ENCODE results near the gene HRH3.

Gene HRH3

GRCh38 chr20:62219101-62219991, 732 bp downstream of the HRH3 start:
- no peaks in the 10 kb centered on the region for H3K36me3 ChIP-seq (ENCODE audit: control insufficient read depth, low read length)
- H3F3A ChIP-seq (ENCODE audit: control insufficient read depth, insufficient read depth): no peaks in the 10 kb centered on the region
- no peak overlapping the region for H3K27ac ChIP-seq (ENCODE audit: low read depth, low read length)
- TF ChIP-seq EZH2phosphoT487 (IDR thresholded peaks at IDR 0.05; ENCODE audit: borderline replicate concordance, low read length) (no peak), CTCF (IDR thresholded peaks at IDR 0.05; ENCODE audit: low read depth, low read length, poor library complexity, severe bottlenecking) (no peak)
- no peaks in the 10 kb centered on the region for H3K9me2 ChIP-seq (replicated peaks; ENCODE audit: control insufficient read depth, low read length)
- peak overlapping the region; percentile 21; the same call in 1 of the 2 replicates for H3K4me3 ChIP-seq (ENCODE audit: low read length)
- peaks cover 13% of the 10 kb centered on the region; the same call in 1 of the 2 replicates for H4K20me1 ChIP-seq (ENCODE audit: control insufficient read depth, insufficient read depth, low read depth, low read length)
- H3K27me3 ChIP-seq (ENCODE audit: control insufficient read depth, low read length): peaks cover 42% of the 10 kb centered on the region
- H3K4me2 ChIP-seq (ENCODE audit: low read length): peak overlapping the region; percentile 47; the same call in 1 of the 2 replicates
- H3K4me1 ChIP-seq (ENCODE audit: control insufficient read depth, low read length): peaks cover 51% of the 10 kb centered on the region
- H3K79me2 ChIP-seq (ENCODE audit: control insufficient read depth, low read length): no peaks in the 10 kb centered on the region
- H3K9me3 ChIP-seq (ENCODE audit: control insufficient read depth, insufficient read depth, low read length): no peaks in the 10 kb centered on the region

GRCh38 chr20:62217913-62218773, 1.9 kb downstream of the HRH3 start:
- no peaks in the 10 kb centered on the region for H3K9me2 ChIP-seq (replicated peaks; ENCODE audit: control insufficient read depth, low read length)
- H3K9me3 ChIP-seq (ENCODE audit: control insufficient read depth, insufficient read depth, low read length): no peaks in the 10 kb centered on the region
- peaks cover 13% of the 10 kb centered on the region; the same call in 1 of the 2 replicates for H4K20me1 ChIP-seq (ENCODE audit: control insufficient read depth, insufficient read depth, low read depth, low read length)
- H3F3A ChIP-seq (ENCODE audit: control insufficient read depth, insufficient read depth): no peaks in the 10 kb centered on the region
- H3K79me2 ChIP-seq (ENCODE audit: control insufficient read depth, low read length): no peaks in the 10 kb centered on the region
- peaks cover 45% of the 10 kb centered on the region for H3K27me3 ChIP-seq (ENCODE audit: control insufficient read depth, low read length)
- H3K4me3 ChIP-seq (ENCODE audit: low read length): no peak overlapping the region; the same call in 1 of the 2 replicates
- peak overlapping the region; percentile 17 for H3K4me2 ChIP-seq (ENCODE audit: low read length)
- no peaks in the 10 kb centered on the region for H3K36me3 ChIP-seq (ENCODE audit: control insufficient read depth, low read length)
- no peak overlapping the region for H3K27ac ChIP-seq (ENCODE audit: low read depth, low read length)
- H3K4me1 ChIP-seq (ENCODE audit: control insufficient read depth, low read length): peaks cover 54% of the 10 kb centered on the region
- TF ChIP-seq CTCF (IDR thresholded peaks at IDR 0.05; ENCODE audit: low read depth, low read length, poor library complexity, severe bottlenecking): no peak
- TF ChIP-seq EZH2phosphoT487 (IDR thresholded peaks at IDR 0.05; ENCODE audit: borderline replicate concordance, low read length): no peak

GRCh38 chr20:62216636-62217566, 3.2 kb downstream of the HRH3 start:
- no peaks in the 10 kb centered on the region for H3K79me2 ChIP-seq (ENCODE audit: control insufficient read depth, low read length)
- H3K4me1 ChIP-seq (ENCODE audit: control insufficient read depth, low read length): peaks cover 54% of the 10 kb centered on the region
- H3K27ac ChIP-seq (ENCODE audit: low read depth, low read length): no peak overlapping the region
- no peaks in the 10 kb centered on the region for H3F3A ChIP-seq (ENCODE audit: control insufficient read depth, insufficient read depth)
- H3K9me2 ChIP-seq (replicated peaks; ENCODE audit: control insufficient read depth, low read length): no peaks in the 10 kb centered on the region
- H4K20me1 ChIP-seq (ENCODE audit: control insufficient read depth, insufficient read depth, low read depth, low read length): peaks cover 9% of the 10 kb centered on the region; the same call in 1 of the 2 replicates
- H3K36me3 ChIP-seq (ENCODE audit: control insufficient read depth, low read length): no peaks in the 10 kb centered on the region
- H3K27me3 ChIP-seq (ENCODE audit: control insufficient read depth, low read length): peaks cover 45% of the 10 kb centered on the region
- H3K9me3 ChIP-seq (ENCODE audit: control insufficient read depth, insufficient read depth, low read length): no peaks in the 10 kb centered on the region
- TF ChIP-seq CTCF (IDR thresholded peaks at IDR 0.05; ENCODE audit: low read depth, low read length, poor library complexity, severe bottlenecking): no peak
- no peak for TF ChIP-seq EZH2phosphoT487 (IDR thresholded peaks at IDR 0.05; ENCODE audit: borderline replicate concordance, low read length)
- peak overlapping the region; percentile 17 for H3K4me2 ChIP-seq (ENCODE audit: low read length)
- H3K4me3 ChIP-seq (ENCODE audit: low read length): no peak overlapping the region
